M059J (cell line): Measurements from ENCODE around the gene FAM53B. TPM values are rescaled to one million over a fixed set of nuclear protein-coding genes. Genes with fewer than 3 reads are reported as not detected.

Source experiments
- DNase-seq: peaks from one replicate; pipeline ENCODE4 v3.0.0-alpha.2; 2012; ENCODE audit warnings: low read depth
- total RNA-seq: library from RNA; depleted of rRNA; stranded (reverse); fragments of >200 nt; shearing (Covaris generic); gene quantifications from 2 replicates; pipeline ENCODE4 v1.2.3, GENCODE V29; 2014; rRNA removed

Gene FAM53B
- total RNA-seq, 1 experiment from 2014 or later, result 16.7 TPM

GRCh38 chr10:124578231-124579010 is 165.8 kb downstream of the FAM53B start:
- no peak for DNase-seq

- no peak for DNase-seq
These were observed 166.5 kb downstream of the FAM53B start for GRCh38 chr10:124577651-124578050.

GRCh38 chr10:124576526-124577420 is 167.4 kb downstream of the FAM53B start:
- DNase-seq, result no peak

GRCh38 chr10:124575107-124576035 is 168.8 kb downstream of the FAM53B start:
- no peak for DNase-seq

GRCh38 chr10:124574456-124575070 is 169.6 kb downstream of the FAM53B start:
- DNase-seq, result no peak

GRCh38 chr10:124573726-124574455 is 170.3 kb downstream of the FAM53B start:
- no peak for DNase-seq

- no peak for DNase-seq
These were observed 171.4 kb downstream of the FAM53B start for GRCh38 chr10:124572751-124573150.

GRCh38 chr10:124570646-124571045 is 173.5 kb downstream of the FAM53B start:
- DNase-seq, result no peak

GRCh38 chr10:124569623-124570470 is 174.3 kb downstream of the FAM53B start:
- no peak for DNase-seq

Other genes starting within 250 kb of the FAM53B start
- 21.1 and 28.9 TPM in 2 replicates for gene EEF1AKMT2, start 47.5 kb upstream of the FAM53B start, total RNA-seq
- gene ABRAXAS2, start 57.4 kb upstream of the FAM53B start, total RNA-seq, result 17.0 and 17.1 TPM in 2 replicates
- 14.2 and 17.1 TPM in 2 replicates for gene ZRANB1, start 197.7 kb upstream of the FAM53B start, total RNA-seq